CD14-positive monocyte (primary cell): ENCODE results near the gene NADK2. TPM values are rescaled to one million over a fixed set of nuclear protein-coding genes. Genes with fewer than 3 reads are reported as not detected.

Experiments used
- DNase-seq, 3 donors: peaks; one replicate each; pipeline ENCODE4 v3.0.0-alpha.2; 2011 to 2022
- H2AFZ ChIP-seq: 2 replicates; pipeline ENCODE4 v1.6.0; 2012; ENCODE audit warnings: mild to moderate bottlenecking, low read depth, low read length, inconsistent platforms; ENCODE audit not compliant: insufficient read depth, poor library complexity, severe bottlenecking
- H3K27ac ChIP-seq, 2 donors: 1 replicate in 1 of 2; 2 replicates in 1 of 2; pipeline ENCODE4 v1.5.1; 2012 to 2013; ENCODE audit warnings: low read length in 2 of 2, control low read depth in 1 of 2, inconsistent platforms in 1 of 2, low read depth in 1 of 2, mild to moderate bottlenecking in 1 of 2
- H3K27me3 ChIP-seq, 2 donors: one replicate each; pipeline versions ENCODE4 v1.6.0 to v1.6.1; 2011 to 2013; ENCODE audit warnings: low read length in 2 of 2; ENCODE audit not compliant: control insufficient read depth in 2 of 2, insufficient read depth in 2 of 2
- H3K36me3 ChIP-seq, 2 donors: replicated peaks in 1 of 2; 1 replicate in 1 of 2; 2 replicates in 1 of 2; pipeline versions ENCODE4 v1.5.1 to v1.6.1; 2012 to 2013; ENCODE audit warnings: low read length in 2 of 2, control low read depth in 1 of 2, inconsistent platforms in 1 of 2, mild to moderate bottlenecking in 1 of 2; ENCODE audit not compliant: insufficient read depth in 2 of 2, control insufficient read depth in 1 of 2
- H3K4me1 ChIP-seq, 2 donors: 1 replicate in 1 of 2; 2 replicates in 1 of 2; pipeline versions ENCODE4 v1.5.1 to v1.6.1; 2012 to 2013; ENCODE audit warnings: low read length in 2 of 2, control low read depth in 1 of 2, inconsistent platforms in 1 of 2, mild to moderate bottlenecking in 1 of 2, moderate library complexity in 1 of 2; ENCODE audit not compliant: insufficient read depth in 2 of 2, control insufficient read depth in 1 of 2
- H3K4me2 ChIP-seq: replicated peaks from 2 replicates; pipeline ENCODE3; 2012; ENCODE audit warnings: low read length, moderate library complexity, mild to moderate bottlenecking; ENCODE audit not compliant: poor library complexity, severe bottlenecking; ENCODE audit errors: extremely low read depth
- H3K4me3 ChIP-seq, 3 experiments: fragments of 200-600 bp in 1 of 3; sonication (generic) in 1 of 3; replicated peaks in 1 of 3; 1 replicate in 2 of 3; 2 replicates in 1 of 3; pipeline ENCODE4 v1.5.1; 2011 to 2013; ENCODE audit warnings: low read length in 3 of 3, mild to moderate bottlenecking in 3 of 3, control low read depth in 2 of 3, low read depth in 2 of 3, inconsistent platforms in 1 of 3, moderate library complexity in 1 of 3
- H3K79me2 ChIP-seq: 2 replicates; pipeline ENCODE4 v1.6.0; 2012; ENCODE audit warnings: mild to moderate bottlenecking, control low read depth, inconsistent platforms, low read length, moderate library complexity; ENCODE audit not compliant: insufficient read depth
- H3K9ac ChIP-seq: 2 replicates; pipeline ENCODE4 v1.6.0; 2017; ENCODE audit warnings: low read length, mild to moderate bottlenecking; ENCODE audit not compliant: insufficient read depth, poor library complexity, severe bottlenecking
- H3K9me3 ChIP-seq, 2 donors: replicated peaks in 1 of 2; 1 replicate in 1 of 2; 2 replicates in 1 of 2; pipeline versions ENCODE4 v1.5.1 to v1.6.1; 2012 to 2013; ENCODE audit warnings: low read length in 2 of 2, control low read depth in 1 of 2; ENCODE audit not compliant: control insufficient read depth in 1 of 2, insufficient read depth in 1 of 2
- H4K20me1 ChIP-seq: 2 replicates; pipeline ENCODE4 v1.6.0; 2012; ENCODE audit warnings: mild to moderate bottlenecking, low read length, control low read depth, moderate library complexity; ENCODE audit not compliant: insufficient read depth
- H3K27ac Mint-ChIP-seq, 7 donors: one replicate each; pipeline ENCODE4 v1.8.0; 2020; ENCODE audit warnings: mild to moderate bottlenecking in 7 of 7, mixed read lengths in 7 of 7, moderate library complexity in 6 of 7, inconsistent platforms in 2 of 7
- H3K27me3 Mint-ChIP-seq, 3 donors: one replicate each; pipeline ENCODE4 v1.8.0; 2021 to 2022; ENCODE audit warnings: low read depth in 3 of 3, mild to moderate bottlenecking in 3 of 3, mixed read lengths in 3 of 3, moderate library complexity in 3 of 3, inconsistent platforms in 1 of 3
- H3K36me3 Mint-ChIP-seq, 2 donors: one replicate each; pipeline ENCODE4 v1.8.0; 2020; ENCODE audit warnings: mixed read lengths in 2 of 2, inconsistent platforms in 1 of 2, mild to moderate bottlenecking in 1 of 2
- H3K4me1 Mint-ChIP-seq: one replicate; pipeline ENCODE4 v1.8.0; 2020; ENCODE audit warnings: mild to moderate bottlenecking, mixed read lengths
- H3K4me3 Mint-ChIP-seq, 2 donors: one replicate each; pipeline ENCODE4 v1.8.0; 2020; ENCODE audit warnings: mild to moderate bottlenecking in 2 of 2, mixed read lengths in 2 of 2, moderate library complexity in 1 of 2
- H3K9me3 Mint-ChIP-seq, 7 donors: one replicate each; pipeline ENCODE4 v1.8.0; 2020 to 2022; ENCODE audit warnings: mixed read lengths in 7 of 7, mild to moderate bottlenecking in 6 of 7, moderate library complexity in 6 of 7, inconsistent platforms in 2 of 7
- CTCF ChIP-seq: fragments of 200-600 bp; IDR thresholded peaks from one replicate; pipeline ENCODE4 v1.8.0; 2022; ENCODE audit warnings: antibody characterized with exemption, mild to moderate bottlenecking
- whole genome bisulfite sequencing: methylation state at CpG from one replicate; pipeline ENCODE4 v1.1.5; 2013; ENCODE audit warnings: missing lambda C conversion rate; ENCODE audit not compliant: insufficient coverage; 5-methylcytosine and 5-hydroxymethylcytosine counted together
- intact Hi-C, 2 donors: fragments of 100-400 bp; cut with micrococcal nuclease; formaldehyde crosslinking; loops; one replicate each; pipeline versions ENCODE4 v1.15.0 to v1.15.1; 2023
- polyA plus RNA-seq, 3 donors: library from polyadenylated mRNA; depleted of rRNA in 1 of 3; unstranded in 2 of 3; stranded (reverse) in 1 of 3; fragments of 300-500 nt in 2 of 3; fragments of >200 nt in 1 of 3; fragmentation: Illumina TruSeq in 2 of 3; gene quantifications; 1 replicate in 2 of 3; 2 replicates in 1 of 3; pipeline ENCODE4 v1.2.3, GENCODE V29; 2012 to 2021

Gene NADK2
- polyA plus RNA-seq, 3 donors, result 2.6 to 5.9 (median 3.3) TPM

GRCh38 chr5:36222620-36223019 is 19.1 kb downstream of the NADK2 start:
- H3K36me3 Mint-ChIP-seq, result peaks cover 37 to 47% of the 10 kb centered on the region in 2 donors
- H3K4me3 Mint-ChIP-seq, result no peak overlapping the region
- H3K4me1 ChIP-seq, result no peaks in the 10 kb centered on the region
- H3K27me3 Mint-ChIP-seq, result no peaks in the 10 kb centered on the region
- WGBS, result no CpG with 5 or more reads among the region's 1 CpG
- no peaks in the 10 kb centered on the region for H3K27me3 ChIP-seq
- no peak overlapping the region for H3K27ac Mint-ChIP-seq
- H3K36me3 ChIP-seq, result peaks cover 16 to 56% of the 10 kb centered on the region in 2 donors
- no peak overlapping the region for H2AFZ ChIP-seq
- H3K9me3 ChIP-seq, result no peaks in the 10 kb centered on the region
- H4K20me1 ChIP-seq, result no peaks in the 10 kb centered on the region
- no peak overlapping the region for H3K27ac ChIP-seq
- H3K79me2 ChIP-seq, result no peaks in the 10 kb centered on the region
- H3K4me3 ChIP-seq, result no peak overlapping the region
- H3K9ac ChIP-seq, result no peak overlapping the region
- H3K4me1 Mint-ChIP-seq, result no peaks in the 10 kb centered on the region
- intact Hi-C loops, result no loop called here
- no peak for DNase-seq
- H3K9me3 Mint-ChIP-seq, result peaks cover 0 to 1% (median 0%) of the 10 kb centered on the region in 7 donors
- no peak overlapping the region for H3K4me2 ChIP-seq
- TF ChIP-seq CTCF, result no peak

- H3K9me3 Mint-ChIP-seq, result no peaks in the 10 kb centered on the region
- Histone ChIP-seq H3K27me3 (no peaks in the 10 kb centered on the region), H3K4me2 (no peak overlapping the region), H3K36me3 (peaks cover 27 to 72% of the 10 kb centered on the region in 2 donors), H4K20me1 (no peaks in the 10 kb centered on the region), H3K9ac (no peak overlapping the region), H2AFZ (no peak overlapping the region), H3K9me3 (no peaks in the 10 kb centered on the region), H3K4me1 (no peaks in the 10 kb centered on the region), H3K4me3 (no peak overlapping the region), H3K27ac (no peak overlapping the region), H3K79me2 (no peaks in the 10 kb centered on the region)
- intact Hi-C loops, result no loop called here
- no peak for TF ChIP-seq CTCF
- no peak overlapping the region for H3K4me3 Mint-ChIP-seq
- peaks cover 45 to 51% of the 10 kb centered on the region in 2 donors for H3K36me3 Mint-ChIP-seq
- no peaks in the 10 kb centered on the region for H3K4me1 Mint-ChIP-seq
- no CpG with 5 or more reads among the region's 1 CpG for WGBS
- no peaks in the 10 kb centered on the region for H3K27me3 Mint-ChIP-seq
- no peak overlapping the region for H3K27ac Mint-ChIP-seq
- DNase-seq, result no peak
Observed at GRCh38 chr5:36217988-36218387, 23.7 kb downstream of the NADK2 start.
